Cardiac fibroblast (primary cell): ENCODE results near the gene SPATA2.

ENCODE experiments used
- DNase-seq, 2 donors: peaks; one replicate each; pipeline versions ENCODE4 v3.0.0 to v3.0.0-alpha.2; 2010; ENCODE audit warnings: low read depth in 2 of 2
- H3K4me3 ChIP-seq, 2 donors: replicated peaks in 1 of 2; 1 replicate in 1 of 2; 2 replicates in 1 of 2; pipeline ENCODE4 v1.5.1; 2011; ENCODE audit warnings: low read depth in 2 of 2, low read length in 2 of 2, mild to moderate bottlenecking in 2 of 2, moderate library complexity in 1 of 2
- TF ChIP-seq, protein P1 (sequence below): IDR thresholded peaks from one replicate; pipeline ENCODE4 v1.5.1; 2011; ENCODE audit warnings: low read depth, mild to moderate bottlenecking, low read length, inconsistent platforms

SPATA2 gene

DNA sequence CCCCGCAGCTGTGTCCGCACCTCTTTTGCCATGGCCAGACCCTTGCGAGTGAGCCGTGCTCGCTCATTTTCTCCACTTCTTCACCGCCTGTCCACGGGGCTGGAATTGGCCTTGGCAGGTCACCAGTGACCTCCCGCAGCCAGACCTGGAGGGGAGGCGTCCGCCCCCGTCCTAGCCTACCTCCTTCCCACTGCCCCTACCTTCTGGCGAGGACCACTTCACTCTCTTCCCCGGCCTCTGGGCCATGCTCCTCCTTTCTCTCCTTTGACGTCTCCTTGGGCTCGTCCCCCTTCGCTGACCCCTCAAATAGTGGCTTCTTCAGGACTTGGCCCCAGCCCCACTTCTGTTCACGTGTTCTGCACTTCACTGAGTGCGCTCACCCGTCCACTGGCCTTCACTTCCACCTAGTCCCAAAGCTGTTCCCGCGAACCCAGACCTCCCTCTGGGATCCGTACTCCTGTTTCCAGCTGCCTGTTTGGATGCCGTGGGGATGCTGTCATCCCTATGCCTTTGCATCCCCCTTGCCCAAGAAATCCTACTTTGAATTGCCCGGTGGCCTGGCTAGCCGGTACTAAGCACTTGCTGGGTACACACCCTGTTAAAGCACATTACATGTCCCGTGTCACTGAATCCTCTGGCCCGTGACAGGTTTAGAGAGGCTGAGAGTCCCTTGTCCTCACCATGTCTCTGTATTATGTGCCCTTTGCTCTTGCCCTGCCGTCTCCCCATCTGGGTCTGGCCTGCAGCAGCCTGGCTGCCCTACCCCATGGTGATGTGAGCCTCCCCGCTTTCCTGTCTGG is 33.0 kb downstream of the SPATA2 start:
- TF ChIP-seq, protein P1, sequence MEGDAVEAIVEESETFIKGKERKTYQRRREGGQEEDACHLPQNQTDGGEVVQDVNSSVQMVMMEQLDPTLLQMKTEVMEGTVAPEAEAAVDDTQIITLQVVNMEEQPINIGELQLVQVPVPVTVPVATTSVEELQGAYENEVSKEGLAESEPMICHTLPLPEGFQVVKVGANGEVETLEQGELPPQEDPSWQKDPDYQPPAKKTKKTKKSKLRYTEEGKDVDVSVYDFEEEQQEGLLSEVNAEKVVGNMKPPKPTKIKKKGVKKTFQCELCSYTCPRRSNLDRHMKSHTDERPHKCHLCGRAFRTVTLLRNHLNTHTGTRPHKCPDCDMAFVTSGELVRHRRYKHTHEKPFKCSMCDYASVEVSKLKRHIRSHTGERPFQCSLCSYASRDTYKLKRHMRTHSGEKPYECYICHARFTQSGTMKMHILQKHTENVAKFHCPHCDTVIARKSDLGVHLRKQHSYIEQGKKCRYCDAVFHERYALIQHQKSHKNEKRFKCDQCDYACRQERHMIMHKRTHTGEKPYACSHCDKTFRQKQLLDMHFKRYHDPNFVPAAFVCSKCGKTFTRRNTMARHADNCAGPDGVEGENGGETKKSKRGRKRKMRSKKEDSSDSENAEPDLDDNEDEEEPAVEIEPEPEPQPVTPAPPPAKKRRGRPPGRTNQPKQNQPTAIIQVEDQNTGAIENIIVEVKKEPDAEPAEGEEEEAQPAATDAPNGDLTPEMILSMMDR = no peak
- DNase-seq = no peak
- no peak overlapping the region for H3K4me3 ChIP-seq

DNA sequence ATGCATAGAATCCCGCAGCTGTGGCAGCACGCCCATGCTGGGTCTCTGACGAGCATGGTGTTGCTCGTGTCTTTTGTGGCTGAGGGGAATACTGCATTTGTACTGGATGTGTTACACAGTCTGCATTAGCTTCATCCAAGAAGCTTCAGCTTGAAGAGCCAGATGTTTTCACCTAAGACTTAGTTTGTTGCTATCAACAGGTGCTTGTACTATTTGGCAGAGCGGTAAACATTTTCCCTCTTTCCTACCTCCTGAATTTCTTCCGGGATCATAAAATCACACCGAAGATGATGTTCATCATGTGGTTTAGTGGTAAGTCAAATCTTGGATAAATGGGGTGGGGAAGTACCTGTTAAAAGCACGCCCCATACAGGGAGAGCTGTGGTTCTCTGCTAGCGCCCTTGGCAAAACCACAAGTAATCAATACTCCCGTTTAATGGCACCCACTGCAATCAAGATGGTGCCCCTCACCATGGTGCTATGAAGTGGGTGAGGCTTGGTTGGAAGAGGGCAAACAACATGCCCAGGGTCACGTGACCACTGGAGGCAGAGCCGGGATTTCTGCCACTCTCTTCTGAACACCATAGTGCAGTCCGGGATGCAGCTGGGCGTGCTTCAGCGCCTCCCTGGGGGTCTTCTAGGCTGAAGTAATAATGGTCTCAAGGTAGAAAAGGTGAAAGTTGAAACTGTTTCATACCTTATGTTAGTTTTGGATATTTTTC is 34.4 kb downstream of the SPATA2 start:
- no peak overlapping the region for H3K4me3 ChIP-seq
- TF ChIP-seq, protein P1 = no peak
- no peak for DNase-seq

DNA sequence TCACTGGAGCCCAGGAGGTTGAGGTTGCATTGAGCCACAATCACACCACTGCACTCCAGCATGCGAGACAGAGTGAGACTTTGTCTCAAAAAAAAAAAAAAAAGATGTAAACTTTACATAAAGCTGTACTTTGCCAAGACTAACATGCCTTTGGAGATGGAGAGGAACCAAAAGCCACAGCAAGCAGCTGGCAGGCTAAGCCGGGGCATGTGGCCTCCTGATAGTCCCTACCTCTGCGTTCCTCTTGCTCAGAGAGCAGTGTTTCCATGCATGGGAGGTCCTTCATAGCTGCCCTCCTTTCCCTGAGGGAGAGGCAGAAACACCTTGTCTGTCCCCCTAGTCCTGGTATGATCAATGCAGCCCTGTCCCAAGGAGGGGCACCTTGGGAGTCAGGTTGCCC is 35.2 kb downstream of the SPATA2 start:
- DNase-seq = peak; percentile 29 to 37
- TF ChIP-seq, protein P1 = no peak
- no peak overlapping the region for H3K4me3 ChIP-seq

DNA sequence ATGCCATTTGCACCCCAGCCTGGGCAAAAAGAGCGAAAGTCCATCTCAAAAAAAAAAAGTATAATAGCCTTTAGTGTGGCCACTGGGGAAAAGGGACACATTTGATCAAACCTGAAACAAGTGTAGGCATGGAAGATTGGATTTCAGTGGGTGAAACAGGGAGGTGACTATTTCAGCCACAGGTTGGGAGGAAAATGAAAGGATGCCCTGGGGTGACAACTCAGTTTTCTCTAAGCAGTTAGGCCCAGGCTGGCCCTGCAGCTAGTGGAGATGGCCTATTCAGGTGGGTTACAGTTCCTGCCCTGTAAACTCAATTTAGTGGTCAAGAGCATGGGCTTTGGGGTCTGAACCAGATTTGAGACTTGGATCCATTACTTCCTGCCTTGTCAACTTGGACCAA is 36.4 kb downstream of the SPATA2 start:
- TF ChIP-seq, protein P1 = no peak
- no peak for DNase-seq
- H3K4me3 ChIP-seq = no peak overlapping the region

DNA sequence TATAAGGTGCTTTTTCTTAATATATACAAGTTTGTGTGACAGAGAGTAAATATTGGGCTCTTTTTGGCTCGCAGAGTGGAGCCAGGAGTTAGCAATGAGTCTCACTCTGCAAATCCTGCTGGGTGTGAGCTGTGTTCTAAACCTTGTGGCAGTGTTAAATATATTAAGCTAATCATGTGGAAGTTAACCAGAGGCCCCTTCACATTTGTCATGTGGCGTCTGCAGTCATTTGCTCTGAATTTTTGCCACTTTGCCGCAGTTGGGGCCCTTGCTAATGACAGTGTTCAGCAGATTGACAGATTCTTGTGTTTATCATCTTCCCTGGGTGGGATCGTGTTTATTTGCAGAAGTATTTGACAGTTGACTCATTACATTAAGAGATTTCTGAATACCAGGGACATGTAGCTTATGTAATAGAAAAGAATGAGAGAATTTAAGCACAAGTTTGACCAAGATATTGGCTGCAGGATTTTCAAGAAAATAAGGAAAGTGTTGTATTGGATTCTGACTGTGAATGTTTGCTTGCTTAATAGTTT is 37.9 kb downstream of the SPATA2 start:
- TF ChIP-seq, protein P1 = no peak
- H3K4me3 ChIP-seq = no peak overlapping the region
- no peak for DNase-seq

DNA sequence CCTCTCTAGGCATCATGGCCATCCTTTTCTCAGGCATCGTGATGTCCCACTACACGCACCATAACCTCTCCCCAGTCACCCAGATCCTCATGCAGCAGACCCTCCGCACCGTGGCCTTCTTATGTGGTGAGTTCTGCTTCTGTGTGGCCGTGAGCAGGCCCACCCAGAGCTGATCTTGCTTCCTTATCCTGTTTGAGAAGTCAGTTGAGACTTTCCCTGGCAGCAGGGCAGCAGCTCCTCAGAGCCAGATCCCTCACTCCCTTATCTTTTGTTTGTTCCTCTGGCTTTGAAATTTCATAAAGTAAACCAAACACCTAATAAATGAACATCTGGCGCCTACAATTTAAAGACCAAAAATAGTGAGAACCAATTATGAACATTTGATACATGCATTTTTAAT is 40.6 kb downstream of the SPATA2 start:
- DNase-seq = no peak
- no peak overlapping the region for H3K4me3 ChIP-seq
- TF ChIP-seq, protein P1 = no peak
